ENCODE measurements around the gene MAP3K8. TPM values are rescaled to one million over a fixed set of nuclear protein-coding genes. Genes with fewer than 3 reads are reported as not detected.

Gene MAP3K8
- total and polyA plus RNA-seq, 9 of the 15 experiments (the other 6 are each of a cell fraction or from before 2014, with no cell fraction given), result 6.9 to 23.6 (median 13.6) TPM

DNA sequence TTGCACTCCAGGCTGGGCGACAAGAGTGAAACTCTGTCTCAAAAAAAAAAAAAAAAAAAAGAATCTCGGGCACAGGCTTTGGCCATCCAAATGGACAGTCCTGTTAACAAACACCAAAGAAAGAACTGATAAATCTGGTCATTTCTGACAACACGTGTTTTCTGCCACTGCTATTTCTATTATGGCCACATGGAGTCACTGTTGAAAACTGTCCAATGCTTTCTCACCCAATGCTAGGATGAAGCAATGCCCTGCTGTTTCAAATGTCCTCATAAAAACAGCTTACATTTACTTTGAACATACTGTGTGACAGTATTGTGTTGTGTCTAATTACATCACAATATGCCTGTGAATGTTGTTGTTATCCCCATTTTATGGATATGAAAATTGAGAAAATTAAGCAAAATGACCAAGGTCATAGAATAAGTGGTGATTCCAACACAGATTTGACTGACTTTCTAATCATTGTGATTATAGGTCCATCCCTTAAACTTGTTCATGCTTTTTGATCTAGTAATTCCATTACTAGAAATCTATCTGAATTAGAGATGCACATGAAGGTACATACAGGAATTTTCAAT is 19.9 kb upstream of the MAP3K8 start (continued):
- TF ChIP-seq ZNF740 (CRISPR knock-in tag; IDR thresholded peaks at IDR 0.05) (no peak), ZNF740 (tag; IDR thresholded peaks at IDR 0.05) (no peak), FOXK2 (conservative IDR thresholded peaks at IDR 0.05 in 1 of 2, IDR thresholded peaks at IDR 0.05 in 1 of 2; ENCODE audit: low read depth in 2 of 2) (peak in 1 of 2 experiments; percentile 57; a peak in 1 of 4 replicates), STAT5B (CRISPR knock-in tag; IDR thresholded peaks at IDR 0.05) (no peak), CREB3 (tag; conservative IDR thresholded peaks at IDR 0.05; ENCODE audit: low read depth) (no peak), CTBP1 (IDR thresholded peaks at IDR 0.05; ENCODE audit: borderline replicate concordance) (no peak), DDX20 (tag; IDR thresholded peaks at IDR 0.05; ENCODE audit: low read depth) (no peak), TAL1 (IDR thresholded peaks at IDR 0.05) (no peak), ZNF311 (CRISPR knock-in tag; IDR thresholded peaks at IDR 0.05) (no peak), KDM2B (CRISPR knock-in tag; IDR thresholded peaks at IDR 0.05) (no peak), ZSCAN29 (IDR thresholded peaks at IDR 0.05) (no peak), ZNF41 (CRISPR knock-in tag; conservative IDR thresholded peaks at IDR 0.05) (no peak), IFI16 (CRISPR knock-in tag; IDR thresholded peaks at IDR 0.05) (no peak), TRIM24 (IDR thresholded peaks at IDR 0.05) (0 out of 4 replicates have a peak, but pooled peaks of 1 of the 2 experiments have one; percentile 29), ZNF324 (CRISPR knock-in tag; IDR thresholded peaks at IDR 0.05) (no peak), GATAD2A (IDR thresholded peaks at IDR 0.05) (no peak), LARP7 (IDR thresholded peaks at IDR 0.05) (no peak), ZNF699 (CRISPR knock-in tag; IDR thresholded peaks at IDR 0.05; ENCODE audit: insufficient replicate concordance) (no peak), FOXP1 (CRISPR knock-in tag; IDR thresholded peaks at IDR 0.05) (no peak), FOXA1 (IDR thresholded peaks at IDR 0.05; ENCODE audit: borderline replicate concordance) (no peak), ZNF589 (CRISPR knock-in tag; IDR thresholded peaks at IDR 0.05; ENCODE audit: low read depth) (no peak), PML (IDR thresholded peaks at IDR 0.05; ENCODE audit: low read length) (no peak)
- TF ChIP-seq, protein P1, sequence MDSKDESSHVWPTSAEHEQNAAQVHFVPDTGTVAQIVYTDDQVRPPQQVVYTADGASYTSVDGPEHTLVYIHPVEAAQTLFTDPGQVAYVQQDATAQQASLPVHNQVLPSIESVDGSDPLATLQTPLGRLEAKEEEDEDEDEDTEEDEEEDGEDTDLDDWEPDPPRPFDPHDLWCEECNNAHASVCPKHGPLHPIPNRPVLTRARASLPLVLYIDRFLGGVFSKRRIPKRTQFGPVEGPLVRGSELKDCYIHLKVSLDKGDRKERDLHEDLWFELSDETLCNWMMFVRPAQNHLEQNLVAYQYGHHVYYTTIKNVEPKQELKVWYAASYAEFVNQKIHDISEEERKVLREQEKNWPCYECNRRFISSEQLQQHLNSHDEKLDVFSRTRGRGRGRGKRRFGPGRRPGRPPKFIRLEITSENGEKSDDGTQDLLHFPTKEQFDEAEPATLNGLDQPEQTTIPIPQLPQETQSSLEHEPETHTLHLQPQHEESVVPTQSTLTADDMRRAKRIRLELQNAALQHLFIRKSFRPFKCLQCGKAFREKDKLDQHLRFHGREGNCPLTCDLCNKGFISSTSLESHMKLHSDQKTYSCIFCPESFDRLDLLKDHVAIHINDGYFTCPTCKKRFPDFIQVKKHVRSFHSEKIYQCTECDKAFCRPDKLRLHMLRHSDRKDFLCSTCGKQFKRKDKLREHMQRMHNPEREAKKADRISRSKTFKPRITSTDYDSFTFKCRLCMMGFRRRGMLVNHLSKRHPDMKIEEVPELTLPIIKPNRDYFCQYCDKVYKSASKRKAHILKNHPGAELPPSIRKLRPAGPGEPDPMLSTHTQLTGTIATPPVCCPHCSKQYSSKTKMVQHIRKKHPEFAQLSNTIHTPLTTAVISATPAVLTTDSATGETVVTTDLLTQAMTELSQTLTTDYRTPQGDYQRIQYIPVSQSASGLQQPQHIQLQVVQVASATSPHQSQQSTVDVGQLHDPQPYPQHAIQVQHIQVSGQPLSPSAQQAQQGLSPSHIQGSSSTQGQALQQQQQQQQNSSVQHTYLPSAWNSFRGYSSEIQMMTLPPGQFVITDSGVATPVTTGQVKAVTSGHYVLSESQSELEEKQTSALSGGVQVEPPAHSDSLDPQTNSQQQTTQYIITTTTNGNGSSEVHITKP (IDR thresholded peaks at IDR 0.05; ENCODE audit: partially characterized antibody), result no peak
- TF ChIP-seq, protein P2, sequence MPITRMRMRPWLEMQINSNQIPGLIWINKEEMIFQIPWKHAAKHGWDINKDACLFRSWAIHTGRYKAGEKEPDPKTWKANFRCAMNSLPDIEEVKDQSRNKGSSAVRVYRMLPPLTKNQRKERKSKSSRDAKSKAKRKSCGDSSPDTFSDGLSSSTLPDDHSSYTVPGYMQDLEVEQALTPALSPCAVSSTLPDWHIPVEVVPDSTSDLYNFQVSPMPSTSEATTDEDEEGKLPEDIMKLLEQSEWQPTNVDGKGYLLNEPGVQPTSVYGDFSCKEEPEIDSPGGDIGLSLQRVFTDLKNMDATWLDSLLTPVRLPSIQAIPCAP (CRISPR knock-in tag; IDR thresholded peaks at IDR 0.05; ENCODE audit: borderline replicate concordance), result no peak
- TF ChIP-seq, protein P3, sequence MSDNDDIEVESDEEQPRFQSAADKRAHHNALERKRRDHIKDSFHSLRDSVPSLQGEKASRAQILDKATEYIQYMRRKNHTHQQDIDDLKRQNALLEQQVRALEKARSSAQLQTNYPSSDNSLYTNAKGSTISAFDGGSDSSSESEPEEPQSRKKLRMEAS (CRISPR knock-in tag; IDR thresholded peaks at IDR 0.05), result peak; percentile 44; the same call in 1 of the 2 replicates
